ENCODE measurements around the gene CLCN4.

CLCN4 gene

GRCh38 chrX:10117864-10118377 is 38.9 kb upstream of the CLCN4 start:
- peaks cover 29% of the 10 kb centered on the region for H3K36me3 ChIP-seq
- peaks cover 35% of the 10 kb centered on the region in 2 experiments for H3K4me1 ChIP-seq (ENCODE audit: control insufficient read depth in 1 of 2, insufficient read depth in 1 of 2, low read depth in 1 of 2, low read length in 1 of 2)
- no peaks in the 10 kb centered on the region for H3K9me3 ChIP-seq
- no peaks in the 10 kb centered on the region for H3K27me3 ChIP-seq
- peak overlapping the region; percentile 46 for H3K27ac ChIP-seq
- no peak for TF ChIP-seq CTCF (IDR thresholded peaks at IDR 0.05)
- H3K4me3 ChIP-seq (ENCODE audit: low read depth in 1 of 2, low read length in 1 of 2), result no peak overlapping the region

GRCh38 chrX:10118530-10118929 is 38.2 kb upstream of the CLCN4 start:
- Histone ChIP-seq H3K4me3 (ENCODE audit: low read depth in 1 of 2, low read length in 1 of 2) (no peak overlapping the region), H3K36me3 (peaks cover 29% of the 10 kb centered on the region), H3K27ac (peak overlapping the region; percentile 46), H3K27me3 (no peaks in the 10 kb centered on the region), H3K4me1 (ENCODE audit: control insufficient read depth in 1 of 2, insufficient read depth in 1 of 2, low read depth in 1 of 2, low read length in 1 of 2) (peaks cover 35% of the 10 kb centered on the region in 2 experiments), H3K9me3 (no peaks in the 10 kb centered on the region)
- TF ChIP-seq CTCF (IDR thresholded peaks at IDR 0.05), result no peak

- peak; percentile 99 for TF ChIP-seq CTCF (IDR thresholded peaks at IDR 0.05)
- peaks cover 35% of the 10 kb centered on the region in 2 experiments for H3K4me1 ChIP-seq (ENCODE audit: control insufficient read depth in 1 of 2, insufficient read depth in 1 of 2, low read depth in 1 of 2, low read length in 1 of 2)
- H3K27ac ChIP-seq, result peak overlapping the region; percentile 80
Observed at GRCh38 chrX:10119399-10119990, 37.3 kb upstream of the CLCN4 start.

GRCh38 chrX:10120331-10120730 is 36.4 kb upstream of the CLCN4 start:
- H3K36me3 ChIP-seq, result peaks cover 45% of the 10 kb centered on the region
- TF ChIP-seq CTCF (IDR thresholded peaks at IDR 0.05), result no peak

More at GRCh38 chrX:10119399-10119990, 37.3 kb upstream of the CLCN4 start:
- Histone ChIP-seq H3K36me3 (peaks cover 38% of the 10 kb centered on the region), H3K27me3 (no peaks in the 10 kb centered on the region), H3K4me3 (ENCODE audit: low read depth in 1 of 2, low read length in 1 of 2) (peak overlapping the region in 1 of 2 experiments; percentile 10), H3K9me3 (no peaks in the 10 kb centered on the region)

GRCh38 chrX:10120828-10121227 is 35.9 kb upstream of the CLCN4 start:
- Histone ChIP-seq H3K9me3 (no peaks in the 10 kb centered on the region), H3K36me3 (peaks cover 50% of the 10 kb centered on the region), H3K4me1 (ENCODE audit: control insufficient read depth in 1 of 2, insufficient read depth in 1 of 2, low read depth in 1 of 2, low read length in 1 of 2) (peaks cover 35% of the 10 kb centered on the region in 2 experiments), H3K27me3 (no peaks in the 10 kb centered on the region), H3K27ac (peak overlapping the region; percentile 80), H3K4me3 (ENCODE audit: low read depth in 1 of 2, low read length in 1 of 2) (peak overlapping the region in 1 of 2 experiments; percentile 10)
- TF ChIP-seq CTCF (IDR thresholded peaks at IDR 0.05), result no peak

More at GRCh38 chrX:10120331-10120730, 36.4 kb upstream of the CLCN4 start:
- H3K9me3 ChIP-seq, result no peaks in the 10 kb centered on the region
- peaks cover 35% of the 10 kb centered on the region in 2 experiments for H3K4me1 ChIP-seq (ENCODE audit: control insufficient read depth in 1 of 2, insufficient read depth in 1 of 2, low read depth in 1 of 2, low read length in 1 of 2)
- H3K4me3 ChIP-seq (ENCODE audit: low read depth in 1 of 2, low read length in 1 of 2), result peak overlapping the region in 1 of 2 experiments; percentile 10
- peak overlapping the region; percentile 80 for H3K27ac ChIP-seq
- no peaks in the 10 kb centered on the region for H3K27me3 ChIP-seq
